Hematopoietic multipotent progenitor cell treated with erythropoietin and hydrocortisone succinate and interleukin-3 and kit ligand, for 17 days (in vitro differentiated cells): ENCODE results near the gene TMEM100.

Experiments
- DNase-seq: peaks from one replicate; pipeline ENCODE4 v3.0.0-alpha.2; 2015; ENCODE audit warnings: low spot score

Gene TMEM100

GRCh38 chr17:55722742-55723487 lies at the start of gene TMEM100:
Gene TMEM100 (minus strand): TSS chr17:55722864. CDS start chr17:55721070, 1,794 bp downstream.
- no peak for DNase-seq

- no peak for DNase-seq
These were observed 49.4 kb upstream of the TMEM100 start for GRCh38 chr17:55772086-55772485.

- DNase-seq = peak; percentile 43
These were observed 47.7 kb upstream of the TMEM100 start for GRCh38 chr17:55770196-55770870.

- no peak for DNase-seq
These were observed 46.9 kb upstream of the TMEM100 start for GRCh38 chr17:55769625-55770000.

GRCh38 chr17:55768936-55769624 lies 46.4 kb upstream of the TMEM100 start:
- DNase-seq = no peak

GRCh38 chr17:55765472-55765871 lies 42.8 kb upstream of the TMEM100 start:
- DNase-seq = no peak

- DNase-seq = no peak
These were observed 41.9 kb upstream of the TMEM100 start for GRCh38 chr17:55764610-55765009.

- DNase-seq = no peak
These were observed 41.2 kb upstream of the TMEM100 start for GRCh38 chr17:55763856-55764255.

GRCh38 chr17:55762086-55762858 lies 39.6 kb upstream of the TMEM100 start:
- no peak for DNase-seq

GRCh38 chr17:55760643-55761355 lies 38.1 kb upstream of the TMEM100 start:
- no peak for DNase-seq

- DNase-seq = no peak
These were observed 35.5 kb upstream of the TMEM100 start for GRCh38 chr17:55758171-55758570.

- no peak for DNase-seq
These were observed 35.0 kb upstream of the TMEM100 start for GRCh38 chr17:55757659-55758058.

- DNase-seq = no peak
These were observed 34.0 kb upstream of the TMEM100 start for GRCh38 chr17:55756689-55757088.

GRCh38 chr17:55751720-55752250 lies 29.1 kb upstream of the TMEM100 start:
- DNase-seq = no peak

GRCh38 chr17:55750750-55751657 lies 28.3 kb upstream of the TMEM100 start, which contains the start of gene PCTP:
Gene PCTP (plus strand): TSS chr17:55751051. CDS start chr17:55751104, 53 bp downstream.
- DNase-seq = peak; percentile 86

- no peak for DNase-seq
These were observed 27.3 kb upstream of the TMEM100 start for GRCh38 chr17:55749985-55750384.

GRCh38 chr17:55748841-55749240 lies 26.2 kb upstream of the TMEM100 start:
- DNase-seq = no peak

GRCh38 chr17:55747209-55747608 lies 24.5 kb upstream of the TMEM100 start:
- no peak for DNase-seq

GRCh38 chr17:55746466-55746865 lies 23.8 kb upstream of the TMEM100 start:
- DNase-seq = no peak

GRCh38 chr17:55745258-55745657 lies 22.6 kb upstream of the TMEM100 start:
- DNase-seq = no peak
